GM12874 (cell line): ENCODE results near the gene WFS1.

Source experiments
- CTCF ChIP-seq: IDR thresholded peaks from 2 replicates; pipeline ENCODE4 v1.5.1; 2011; ENCODE audit warnings: low read depth, mild to moderate bottlenecking, control low read depth, low read length, moderate library complexity; ENCODE audit not compliant: insufficient read depth

The WFS1 gene

GRCh38 chr4:6319530-6320150, 50.0 kb downstream of the WFS1 start:
- no peak for TF ChIP-seq CTCF

DNA sequence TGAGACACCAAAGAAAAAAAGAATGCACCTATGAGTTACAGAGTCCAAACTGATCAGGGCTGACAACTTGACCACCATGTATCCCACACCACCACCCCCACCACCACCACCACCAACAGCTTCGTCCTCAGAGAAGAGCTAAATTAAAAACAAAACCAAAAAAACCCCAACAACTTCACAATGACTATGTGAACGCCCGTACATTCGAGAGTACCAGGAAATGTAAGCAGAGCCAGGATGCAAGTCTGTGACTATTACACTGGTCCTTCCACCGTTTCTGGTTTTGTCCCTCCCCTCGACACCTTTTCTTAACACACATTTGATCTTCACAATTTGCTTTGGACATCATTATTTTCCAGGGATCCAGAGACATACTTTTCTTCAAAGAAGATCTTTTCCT, 51.0 kb downstream of the WFS1 start:
- TF ChIP-seq CTCF: no peak

GRCh38 chr4:6321361-6321760, 51.7 kb downstream of the WFS1 start:
- no peak for TF ChIP-seq CTCF

- TF ChIP-seq CTCF: no peak
These were observed 52.6 kb downstream of the WFS1 start for GRCh38 chr4:6322067-6322760.

DNA sequence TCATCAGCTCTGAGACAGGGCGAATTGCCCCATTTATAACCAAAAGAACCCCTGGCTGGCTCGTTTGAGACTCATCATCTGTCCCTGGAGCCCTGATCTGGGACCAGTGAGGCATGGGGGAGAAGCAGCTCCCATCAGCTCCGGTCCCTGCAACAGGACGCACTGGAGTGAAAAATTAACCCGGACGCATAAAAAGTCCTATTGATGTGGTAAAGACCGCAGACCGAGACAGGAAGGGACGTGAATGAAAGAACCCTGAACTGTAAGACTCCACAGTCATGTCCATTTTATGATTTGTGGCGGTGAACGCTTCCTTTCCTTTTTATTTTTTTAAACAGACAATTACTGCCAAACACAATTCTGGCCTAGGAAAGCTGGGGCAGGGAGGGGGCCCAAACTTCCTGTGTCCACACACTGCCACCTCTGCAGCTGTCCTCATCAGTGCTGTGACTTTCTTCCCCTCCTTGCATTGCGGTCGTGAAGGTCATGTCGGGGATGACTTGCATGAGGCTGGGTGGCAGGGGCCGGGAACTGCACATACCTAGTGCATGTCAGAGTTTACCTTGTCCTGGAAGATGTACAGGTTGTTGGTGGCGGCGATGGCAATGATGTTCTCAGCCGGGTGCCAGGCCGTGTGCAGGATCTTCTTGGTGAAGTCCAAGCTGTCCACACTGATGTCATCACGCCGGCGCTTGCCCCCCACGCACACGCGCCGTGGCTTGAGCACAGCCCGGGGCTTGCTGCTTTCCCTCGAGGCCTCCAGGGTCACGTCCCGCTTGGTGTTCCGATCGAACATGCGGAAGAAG, 53.3 kb downstream of the WFS1 start:
- TF ChIP-seq CTCF: no peak

GRCh38 chr4:6324461-6324998, 54.9 kb downstream of the WFS1 start:
- no peak for TF ChIP-seq CTCF

- no peak for TF ChIP-seq CTCF
These were observed 55.5 kb downstream of the WFS1 start for GRCh38 chr4:6324999-6325787.
